ENCODE data around the gene PDIA5. TPM values are rescaled to one million over a fixed set of nuclear protein-coding genes. Genes with fewer than 3 reads are reported as not detected.

The PDIA5 gene
- total RNA-seq, 1 donor from 2014 or later: 19.3 TPM

DNA sequence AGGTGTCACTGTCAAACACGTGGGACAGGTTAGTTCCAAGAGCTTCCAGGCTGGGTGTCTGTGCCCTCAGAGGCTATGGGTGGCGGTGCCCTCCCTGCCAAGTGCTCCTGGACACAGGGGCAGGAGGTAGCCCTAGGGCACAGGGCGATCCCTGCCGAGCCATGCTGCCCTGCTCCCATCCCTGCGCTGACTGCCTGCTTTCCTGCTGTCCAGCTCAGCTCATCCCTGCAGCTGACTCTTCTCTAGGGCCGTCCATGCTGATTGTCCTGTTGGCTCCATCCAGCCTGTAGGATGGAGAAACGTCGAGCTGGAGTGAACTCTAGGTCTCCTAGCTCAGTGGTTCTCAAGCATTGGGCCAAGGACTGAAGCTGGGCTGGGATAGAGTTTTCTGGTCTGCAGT is 3.7 kb downstream of the PDIA5 start:
- intact Hi-C loops (cut with micrococcal nuclease): no loop called here

GRCh38 chr3:123071146-123071545 is 4.3 kb downstream of the PDIA5 start:
- intact Hi-C loops (cut with micrococcal nuclease): no loop called here

DNA sequence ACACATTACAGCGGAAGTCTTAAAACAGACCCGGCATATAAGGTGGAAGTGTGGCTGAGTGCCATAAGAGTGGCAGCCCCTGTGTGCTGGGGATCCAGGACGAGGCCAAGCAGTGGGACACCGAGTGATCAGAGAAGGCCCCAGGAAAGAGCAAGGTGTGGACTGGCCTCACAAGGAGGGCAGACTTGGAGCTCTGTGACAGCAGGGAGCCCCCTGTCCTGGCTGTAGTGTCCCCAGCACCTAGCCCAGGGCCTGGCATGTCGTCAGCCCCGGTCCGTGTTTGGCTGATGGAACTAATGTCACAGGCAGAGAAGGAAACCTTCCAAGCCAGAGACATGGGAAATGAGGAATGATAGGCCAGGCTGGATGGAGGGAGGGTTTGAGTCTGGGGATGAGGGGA is 4.8 kb downstream of the PDIA5 start:
- intact Hi-C loops (cut with micrococcal nuclease): no loop called here

DNA sequence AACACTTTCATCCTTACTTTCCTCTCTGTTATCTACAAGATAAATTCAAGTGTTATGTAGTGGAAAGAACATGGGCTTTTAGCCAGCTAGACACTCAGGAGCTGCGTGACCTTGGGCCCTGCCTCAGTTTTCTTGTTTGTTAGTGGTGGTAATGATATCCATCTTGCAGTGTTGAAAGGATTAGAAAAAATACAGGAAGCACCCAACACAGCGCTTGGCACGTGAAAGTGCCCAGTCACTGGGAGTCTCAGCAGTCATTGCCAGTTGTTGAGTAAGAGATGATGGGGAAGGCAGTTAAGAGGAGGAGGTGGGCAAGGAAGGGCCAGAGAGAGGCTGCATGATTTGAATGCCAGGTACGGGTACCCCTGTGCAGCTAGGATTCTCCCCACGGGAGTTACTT is 5.3 kb downstream of the PDIA5 start:
- intact Hi-C loops (cut with micrococcal nuclease): no loop called here

GRCh38 chr3:123072564-123072963 is 5.7 kb downstream of the PDIA5 start:
- intact Hi-C loops (cut with micrococcal nuclease): no loop called here

GRCh38 chr3:123075359-123075758 is 8.5 kb downstream of the PDIA5 start:
- intact Hi-C loops (cut with micrococcal nuclease): no loop called here

DNA sequence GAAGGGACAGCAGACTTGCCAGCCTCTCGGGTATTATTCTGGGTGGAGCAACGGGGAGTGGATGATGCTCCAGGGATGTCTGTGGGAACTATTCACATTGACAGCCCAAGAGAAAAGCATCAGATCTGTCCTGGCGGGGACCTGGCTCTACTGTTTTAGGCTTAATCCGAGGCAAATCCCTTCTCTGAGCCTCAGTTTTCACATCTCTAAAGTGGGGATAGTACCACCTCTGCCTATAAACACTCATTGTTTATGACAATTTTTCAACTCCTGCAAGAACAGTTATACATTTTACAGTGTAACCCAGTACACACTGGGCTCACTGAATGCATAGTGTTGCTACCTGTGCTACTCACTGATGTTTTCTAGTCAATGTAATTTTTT is 9.3 kb downstream of the PDIA5 start:
- intact Hi-C loops (cut with micrococcal nuclease): no loop called here

DNA sequence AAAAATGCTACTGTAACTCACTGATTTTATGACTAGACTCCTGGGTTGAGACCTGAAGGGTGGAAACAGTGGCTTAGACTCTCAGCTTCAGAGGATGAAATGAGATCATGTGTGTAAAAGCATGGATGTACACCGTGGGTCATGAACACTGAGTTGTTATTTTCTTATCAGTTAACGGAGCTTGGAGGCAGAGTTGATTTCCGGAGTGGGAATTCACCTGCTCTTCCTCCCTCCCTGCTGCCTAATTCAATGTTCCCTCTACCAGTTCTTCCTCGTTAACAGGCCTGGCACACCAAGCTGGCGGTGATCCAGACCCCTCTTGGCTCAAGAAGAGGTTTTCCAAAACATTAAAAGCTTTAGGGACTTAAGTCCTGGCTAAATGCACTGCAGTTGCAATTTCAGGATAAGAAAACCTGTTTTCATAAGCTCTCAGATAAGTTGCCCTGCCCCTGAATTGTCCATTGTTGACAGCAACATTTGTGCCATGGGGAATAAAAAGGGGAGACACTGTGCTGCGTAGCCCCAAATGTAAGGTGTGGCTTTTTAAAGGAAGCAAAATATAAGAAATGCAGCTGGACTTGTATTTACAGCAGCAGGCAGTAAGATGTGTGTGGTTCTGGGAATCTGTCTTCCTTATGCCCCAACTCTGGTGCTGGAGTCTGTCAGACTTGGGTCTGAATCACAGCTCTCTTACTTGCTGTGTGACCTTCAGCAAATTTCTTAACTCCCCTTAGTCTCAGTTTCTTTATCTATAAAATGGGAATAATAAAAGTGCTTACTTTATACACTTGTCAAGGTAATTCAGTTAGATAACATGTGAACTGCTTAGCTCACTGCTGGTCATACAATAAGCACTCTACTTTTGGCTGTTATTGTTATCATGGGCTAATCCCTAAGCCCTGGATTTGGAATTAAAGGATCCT is 9.9 kb downstream of the PDIA5 start:
- intact Hi-C loops (cut with micrococcal nuclease): no loop called here

- intact Hi-C loops (cut with micrococcal nuclease): no loop called here
These were observed 11.3 kb downstream of the PDIA5 start for GRCh38 chr3:123078101-123078500.

- intact Hi-C loops (cut with micrococcal nuclease): no loop called here
These were observed 14.2 kb downstream of the PDIA5 start for GRCh38 chr3:123080864-123081562.

- intact Hi-C loops (cut with micrococcal nuclease): no loop called here
These were observed 15.0 kb downstream of the PDIA5 start for GRCh38 chr3:123081718-123082369.

DNA sequence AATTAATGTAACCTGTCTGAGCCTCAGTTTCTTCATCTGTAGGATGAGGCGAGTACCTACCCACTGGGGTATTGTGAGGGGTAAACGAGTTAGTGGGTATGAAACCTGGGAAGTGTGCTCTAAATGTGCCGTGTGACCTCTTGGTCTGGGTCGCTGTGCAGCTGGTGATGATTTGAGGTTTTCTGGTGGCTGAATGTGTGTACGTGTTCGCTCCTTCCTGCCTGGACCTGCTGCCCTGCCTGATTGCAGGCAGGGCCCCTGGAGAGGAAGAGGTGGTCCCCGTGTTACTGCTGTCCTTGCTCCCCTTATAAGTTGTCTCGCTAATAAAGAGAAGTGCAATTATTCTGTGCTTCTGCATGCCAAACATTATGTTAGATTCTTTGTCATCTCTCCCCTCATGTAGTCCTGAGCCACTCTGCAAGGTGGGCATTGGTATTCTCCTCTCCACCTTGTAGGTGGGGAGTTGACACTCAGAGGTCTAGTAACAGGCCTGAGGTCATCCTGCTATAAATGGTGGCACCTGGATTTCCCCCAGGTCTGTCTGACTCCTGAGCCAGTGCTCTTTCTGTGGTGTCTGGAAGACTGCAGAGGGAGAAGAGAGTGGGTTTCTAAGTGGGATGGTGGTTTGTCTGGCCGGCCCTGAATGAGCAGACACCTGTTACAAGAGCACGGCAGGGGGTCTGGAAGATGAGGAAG is 15.7 kb downstream of the PDIA5 start:
- intact Hi-C loops (cut with micrococcal nuclease): no loop called here

DNA sequence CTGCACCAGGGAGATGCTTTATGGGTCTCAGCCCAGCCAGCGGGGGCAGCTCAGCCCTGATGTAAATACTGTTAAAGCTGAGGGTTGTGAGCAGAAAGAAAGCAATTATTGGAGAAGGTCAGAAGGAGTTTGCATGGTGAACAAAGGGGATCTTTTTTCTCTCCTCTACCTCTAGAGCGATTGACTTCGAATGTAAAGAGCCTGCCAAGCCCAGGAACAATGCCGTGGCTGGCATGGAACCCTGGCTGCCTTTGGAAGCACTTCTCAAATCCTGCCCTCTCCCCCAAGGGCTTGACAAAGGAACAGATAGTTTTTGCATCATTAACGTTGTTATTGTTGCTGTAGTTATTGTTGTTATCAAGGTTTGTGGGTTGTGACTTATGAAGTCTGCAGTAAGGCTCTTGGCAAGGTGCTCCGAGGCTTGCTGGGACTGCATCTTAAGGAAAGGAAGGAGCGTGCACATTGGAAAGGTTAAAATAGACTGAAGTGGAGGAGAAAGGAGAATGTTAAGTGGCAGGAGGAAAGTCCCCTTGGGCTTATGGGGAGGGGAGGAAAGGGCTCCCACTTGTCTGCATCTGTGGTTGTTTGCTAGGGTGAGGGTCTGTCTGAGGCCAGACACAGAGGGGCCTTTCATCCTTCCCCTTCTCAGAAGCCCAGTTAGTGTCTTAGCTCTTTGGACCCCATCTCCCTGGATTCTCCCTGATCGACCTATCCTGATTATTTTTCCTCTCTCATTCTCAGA is 16.7 kb downstream of the PDIA5 start:
- intact Hi-C loops (cut with micrococcal nuclease): no loop called here

DNA sequence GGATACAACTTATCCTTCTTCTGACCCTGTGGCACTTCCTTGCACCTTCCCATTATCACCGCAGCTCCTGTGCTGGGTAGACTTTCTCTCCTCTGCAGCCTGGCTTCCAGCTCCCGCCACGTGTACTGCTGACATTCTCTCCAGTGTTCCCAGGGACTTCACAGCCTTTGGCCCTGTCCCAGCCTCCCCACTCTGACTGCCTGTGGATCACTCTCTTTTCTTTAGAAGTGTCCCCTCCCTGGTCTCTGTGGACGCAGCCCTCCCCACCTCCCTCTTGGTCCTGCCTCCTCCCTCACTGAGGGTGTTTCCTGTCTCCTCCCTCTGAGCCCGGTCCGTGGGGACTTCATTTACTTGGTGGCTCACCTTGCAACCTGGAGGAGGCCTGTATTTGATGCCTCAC is 17.4 kb downstream of the PDIA5 start:
- intact Hi-C loops (cut with micrococcal nuclease): no loop called here

GRCh38 chr3:123084738-123085237 is 18.0 kb downstream of the PDIA5 start:
- intact Hi-C loops (cut with micrococcal nuclease): no loop called here

DNA sequence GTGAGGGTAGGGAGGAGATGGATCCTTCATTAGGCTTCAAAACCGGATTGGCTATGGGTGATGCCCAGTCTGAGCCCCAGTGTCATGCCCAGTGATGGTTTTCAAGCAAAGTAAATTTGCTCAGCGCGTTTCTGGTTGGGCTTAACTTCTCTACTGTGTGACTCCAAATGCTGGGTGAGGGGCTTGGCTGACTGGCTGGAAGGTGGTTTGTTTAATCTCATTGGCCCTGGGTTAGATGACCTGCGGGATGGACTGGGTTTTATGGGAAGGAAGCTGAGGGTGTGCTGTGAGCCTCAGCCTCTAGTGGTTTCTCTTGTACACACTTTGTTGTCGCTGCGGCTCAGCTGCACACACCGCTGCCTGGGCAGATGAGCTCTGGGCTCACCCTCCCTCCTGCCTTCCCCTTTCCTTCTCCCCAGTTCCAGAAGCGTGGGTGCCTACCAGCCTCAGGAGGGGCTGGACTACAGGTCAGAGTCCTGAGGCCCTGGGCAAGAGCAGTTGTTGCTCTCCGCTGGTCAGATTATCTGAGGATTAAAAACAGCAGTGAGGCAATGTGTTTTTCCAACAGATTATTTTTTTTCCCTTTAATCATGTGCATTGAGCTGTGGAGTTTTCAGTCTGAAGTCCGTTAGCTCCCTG is 18.6 kb downstream of the PDIA5 start:
- intact Hi-C loops (cut with micrococcal nuclease): no loop called here

DNA sequence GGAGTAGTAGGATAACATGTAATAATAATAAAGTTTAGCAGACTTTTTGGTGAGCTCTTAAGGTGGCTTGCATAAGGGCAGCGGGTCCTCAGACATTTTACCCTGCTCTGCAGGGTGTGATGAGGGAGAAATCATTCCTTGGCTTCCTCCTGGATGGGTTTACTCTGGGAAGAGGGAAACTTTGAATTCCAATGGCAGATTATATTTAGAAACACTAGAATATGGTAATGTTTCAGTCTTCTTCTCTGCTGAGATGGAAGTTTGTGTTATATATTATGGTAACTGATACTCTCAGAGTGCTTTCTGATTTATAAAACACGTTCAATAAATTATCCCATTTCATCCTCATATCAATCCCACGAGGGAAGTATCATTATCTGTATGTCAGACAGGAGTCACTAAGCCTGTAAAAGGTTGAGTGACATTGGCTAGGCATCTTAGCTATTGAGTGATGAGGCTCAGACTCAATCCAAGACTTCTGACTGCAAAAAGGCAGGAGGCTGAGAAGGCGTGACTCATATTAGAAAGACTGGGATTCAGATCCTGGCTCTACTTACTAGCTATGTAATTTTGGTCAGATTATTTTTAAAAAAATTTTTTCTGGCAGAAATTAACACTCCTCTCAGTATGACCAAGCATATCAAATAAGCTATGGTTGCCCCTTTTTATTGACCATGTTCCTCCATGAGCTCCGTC is 19.3 kb downstream of the PDIA5 start:
- intact Hi-C loops (cut with micrococcal nuclease): no loop called here

DNA sequence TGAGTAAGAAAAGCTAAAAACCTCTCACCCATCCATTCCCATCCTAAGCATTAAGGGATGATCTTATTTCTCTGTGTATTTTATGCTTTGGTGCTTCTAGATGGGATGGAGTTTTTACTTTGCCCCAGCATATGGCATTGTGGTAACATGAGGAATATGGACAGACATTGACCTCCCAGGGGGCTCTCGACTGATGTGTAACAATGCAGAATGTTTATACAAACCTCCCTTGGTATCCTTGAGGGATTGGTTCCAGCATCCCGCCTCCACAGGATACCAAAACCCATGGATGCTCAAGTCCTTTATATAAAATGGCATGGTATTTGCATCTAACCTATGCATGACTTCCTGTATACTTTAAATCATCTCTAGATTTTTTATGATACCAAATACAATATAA is 21.6 kb downstream of the PDIA5 start:
- intact Hi-C loops (cut with micrococcal nuclease): no loop called here

DNA sequence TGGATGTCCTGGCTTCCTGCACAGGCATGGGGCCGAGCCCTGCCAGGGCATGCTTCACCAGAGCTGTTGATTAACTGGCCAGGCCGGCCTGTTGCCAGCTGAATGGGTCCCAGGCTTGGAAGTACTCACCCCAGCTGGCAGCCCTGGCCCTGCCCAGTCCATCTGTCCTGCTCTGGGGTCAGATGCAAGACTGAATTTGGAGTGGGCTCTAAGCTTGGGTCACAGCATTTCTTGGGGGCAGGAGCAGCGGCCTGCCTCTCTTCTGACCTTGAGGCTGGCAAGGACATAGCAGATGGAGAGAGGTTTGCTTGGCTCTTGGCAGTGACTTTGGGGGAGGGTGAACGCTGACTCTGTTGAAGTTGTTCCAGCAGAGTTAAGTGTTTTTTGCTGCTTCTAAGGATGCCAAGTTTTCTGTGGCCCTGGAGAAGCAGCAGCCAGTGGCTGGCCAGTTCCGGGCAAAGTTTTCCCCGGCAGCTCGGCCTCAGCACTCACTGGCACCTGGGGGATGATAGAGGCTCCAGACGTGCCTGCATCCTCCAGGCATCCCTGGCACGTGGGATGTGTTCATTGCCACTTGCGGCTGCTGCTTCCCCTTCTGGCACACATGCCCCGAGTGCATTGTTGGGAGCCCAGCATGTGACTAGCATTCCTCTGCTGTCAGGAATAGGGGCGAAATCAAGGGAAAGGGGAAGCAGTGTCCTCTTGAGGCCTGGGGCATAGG is 22.9 kb downstream of the PDIA5 start:
- intact Hi-C loops (cut with micrococcal nuclease): no loop called here
